ENCODE data around the gene NFIB.
A peak's percentile ranks its signal among the peaks of the same experiment; 100 is the strongest.

The NFIB gene

DNA sequence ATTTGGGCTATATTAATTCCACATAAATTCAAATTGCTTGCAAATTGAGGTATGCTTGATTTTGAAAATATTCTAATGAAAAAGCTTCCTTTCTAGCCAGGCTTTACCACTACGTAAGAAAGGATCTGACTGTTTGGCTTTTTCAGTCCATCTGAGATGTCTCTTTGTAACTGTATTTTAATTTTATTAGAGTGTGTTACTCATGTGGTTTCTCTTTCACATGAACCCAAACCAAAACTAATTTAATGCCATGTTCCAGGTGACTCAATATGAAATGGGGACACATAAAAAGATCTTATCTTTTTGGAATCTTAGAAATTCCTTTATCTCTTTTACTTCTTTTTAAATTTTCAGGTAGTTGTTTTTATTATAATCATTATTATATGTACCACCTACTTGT lies 85.3 kb downstream of the NFIB start:
- TF ChIP-seq CTCF (IDR thresholded peaks at IDR 0.05; ENCODE audit: low read depth, low read length, missing control alignments): no peak
- no peak for DNase-seq (ENCODE audit: low read depth)
- H3K4me3 ChIP-seq (ENCODE audit: low read depth, low read length): no peak overlapping the region
- in situ Hi-C loops (cut with HindIII; ENCODE audit: low sequenced_read_pairs): no loop called here

- no peak for TF ChIP-seq CTCF (IDR thresholded peaks at IDR 0.05; ENCODE audit: low read depth, low read length, missing control alignments)
- in situ Hi-C loops (cut with HindIII; ENCODE audit: low sequenced_read_pairs): no loop called here
- no peak for DNase-seq (ENCODE audit: low read depth)
These were observed 86.9 kb downstream of the NFIB start for GRCh38 chr9:14226855-14227532.

DNA sequence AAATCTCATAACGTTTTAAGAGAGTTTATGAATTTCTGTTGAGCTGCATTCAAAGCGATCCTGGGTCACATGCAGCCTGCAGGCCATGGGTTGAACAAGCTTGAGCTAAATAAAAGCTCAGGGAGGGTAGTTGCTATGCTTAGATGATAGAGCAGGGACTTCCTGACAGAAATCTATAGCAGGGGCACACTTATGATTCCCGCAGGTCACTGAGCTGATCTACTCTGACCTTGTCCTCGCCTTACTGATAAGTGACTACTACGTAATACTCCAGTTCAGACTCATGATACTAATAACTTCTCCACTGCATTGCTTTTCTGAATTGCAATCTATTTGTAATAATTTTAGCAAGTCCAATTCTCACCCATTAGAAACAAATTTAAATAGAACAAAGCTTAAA lies 90.9 kb downstream of the NFIB start:
- TF ChIP-seq CTCF (IDR thresholded peaks at IDR 0.05; ENCODE audit: low read depth, low read length, missing control alignments): no peak
- no peak overlapping the region for H3K4me3 ChIP-seq (ENCODE audit: low read depth, low read length)
- in situ Hi-C loops (cut with HindIII; ENCODE audit: low sequenced_read_pairs): no loop called here
- DNase-seq (ENCODE audit: low read depth): no peak

More at GRCh38 chr9:14226855-14227532, 86.9 kb downstream of the NFIB start:
- no peak overlapping the region for H3K4me3 ChIP-seq (ENCODE audit: low read depth, low read length)

DNA sequence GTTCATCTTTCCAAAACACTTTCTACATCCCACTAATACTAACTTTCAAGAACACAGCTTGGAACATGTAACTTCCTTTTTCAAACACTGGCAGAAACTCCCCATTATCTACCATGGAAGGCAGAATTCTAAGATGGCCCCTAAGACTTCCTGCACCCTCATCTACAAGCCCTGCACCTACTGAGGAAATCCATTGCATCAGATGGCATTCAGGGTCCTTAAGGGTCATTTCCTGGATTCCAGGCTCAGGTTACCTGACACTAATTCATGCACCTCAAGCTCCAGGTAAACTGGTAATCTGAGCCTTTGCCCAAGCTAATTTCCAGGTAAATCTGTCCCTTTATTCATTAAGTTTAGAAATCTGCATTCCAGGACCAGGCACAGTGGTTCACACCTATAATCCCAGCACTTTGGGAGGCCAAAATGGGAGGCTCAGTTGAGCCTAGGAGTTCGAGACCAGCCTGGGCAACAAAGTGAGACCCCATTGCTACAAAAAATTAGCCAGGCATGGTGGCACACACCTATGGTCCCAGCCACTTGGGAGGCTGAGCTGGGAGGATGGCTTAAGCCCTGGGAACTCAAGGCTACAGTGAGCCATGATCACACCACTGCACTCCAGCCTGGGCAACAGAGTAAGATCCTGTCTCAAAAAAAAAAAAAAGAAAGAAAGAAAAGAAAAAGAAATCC lies 91.6 kb downstream of the NFIB start:
- no peak overlapping the region for H3K4me3 ChIP-seq (ENCODE audit: low read depth, low read length)
- DNase-seq (ENCODE audit: low read depth): no peak
- in situ Hi-C loops (cut with HindIII; ENCODE audit: low sequenced_read_pairs): no loop called here
- no peak for TF ChIP-seq CTCF (IDR thresholded peaks at IDR 0.05; ENCODE audit: low read depth, low read length, missing control alignments)

- no peak overlapping the region for H3K4me3 ChIP-seq (ENCODE audit: low read depth, low read length)
- DNase-seq (ENCODE audit: low read depth): peak; percentile 46
- no peak for TF ChIP-seq CTCF (IDR thresholded peaks at IDR 0.05; ENCODE audit: low read depth, low read length, missing control alignments)
- in situ Hi-C loops (cut with HindIII; ENCODE audit: low sequenced_read_pairs): no loop called here
These were observed 92.4 kb downstream of the NFIB start for GRCh38 chr9:14221558-14221957.

GRCh38 chr9:14221119-14221518 lies 92.8 kb downstream of the NFIB start:
- DNase-seq (ENCODE audit: low read depth): no peak
- no peak overlapping the region for H3K4me3 ChIP-seq (ENCODE audit: low read depth, low read length)
- in situ Hi-C loops (cut with HindIII; ENCODE audit: low sequenced_read_pairs): no loop called here
- TF ChIP-seq CTCF (IDR thresholded peaks at IDR 0.05; ENCODE audit: low read depth, low read length, missing control alignments): no peak

Measured in astrocyte of the cerebellum (primary cell).